GM23248 (cell line): ENCODE results near the gene PAM.

Experiments
- EZH2 ChIP-seq: fragments of 200-600 bp; sonication (generic); IDR thresholded peaks from 2 replicates; pipeline ENCODE4 v1.6.1; 2018; ENCODE audit warnings: antibody characterized with exemption, mild to moderate bottlenecking; ENCODE audit not compliant: insufficient read depth, poor library complexity, severe bottlenecking
- EZH2phosphoT487 ChIP-seq: fragments of 200-600 bp; sonication (generic); IDR thresholded peaks from 2 replicates; pipeline ENCODE4 v1.6.1; 2018; ENCODE audit warnings: antibody characterized with exemption, moderate library complexity, mild to moderate bottlenecking, low read depth; ENCODE audit not compliant: insufficient read depth

DNA sequence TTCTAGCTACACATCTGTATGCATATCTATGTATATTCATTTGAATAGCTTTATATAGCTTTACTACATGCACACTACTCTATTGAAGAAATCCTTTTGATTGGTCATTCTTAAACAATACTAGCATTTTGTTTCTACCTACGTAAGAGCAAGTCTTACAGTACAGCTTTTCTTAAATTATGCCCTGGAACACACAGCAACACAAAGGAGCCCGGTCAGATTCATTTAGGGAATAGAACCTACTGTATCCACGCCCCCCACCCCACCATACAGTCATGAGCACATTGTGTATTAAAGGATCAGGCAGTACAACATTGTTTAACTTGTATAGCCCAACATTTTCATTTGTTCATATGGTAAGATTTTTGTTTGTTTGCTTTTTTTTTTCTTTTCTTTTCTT, 202.0 kb downstream of the PAM start:
- TF ChIP-seq EZH2phosphoT487 = no peak
- TF ChIP-seq EZH2 = no peak
